ENCODE measurements around the gene BMP8B.
A peak's percentile ranks its signal among the peaks of the same experiment; 100 is the strongest.
"Not testable (repeated sequence)": the region's sequence is repeated elsewhere in the genome, so short reads cannot be mapped to it uniquely, and the experiment has no call there.

Gene BMP8B

DNA sequence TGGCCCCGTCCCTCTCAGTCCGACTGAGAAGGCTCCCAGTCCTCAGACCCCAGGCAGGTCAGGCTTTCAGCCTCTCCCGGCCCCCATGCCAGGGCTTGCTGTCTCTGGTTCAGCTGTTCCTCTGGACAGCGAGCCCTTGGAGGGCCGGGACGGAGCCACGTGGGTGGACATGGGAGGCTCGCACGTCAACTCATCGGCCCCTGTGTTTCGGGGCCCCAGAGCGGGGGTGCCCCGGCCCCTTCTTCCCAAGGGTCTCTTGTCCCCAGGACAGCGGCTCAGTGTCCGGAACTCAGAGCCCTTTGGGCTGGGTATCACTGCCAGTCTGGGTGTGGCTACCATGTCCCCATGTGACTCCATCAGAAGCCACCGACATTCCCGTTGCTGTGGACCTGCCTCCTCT, 10.8 kb downstream of the BMP8B start:
- DNase-seq (ENCODE audit: low spot score), result not testable (repeated sequence)

DNA sequence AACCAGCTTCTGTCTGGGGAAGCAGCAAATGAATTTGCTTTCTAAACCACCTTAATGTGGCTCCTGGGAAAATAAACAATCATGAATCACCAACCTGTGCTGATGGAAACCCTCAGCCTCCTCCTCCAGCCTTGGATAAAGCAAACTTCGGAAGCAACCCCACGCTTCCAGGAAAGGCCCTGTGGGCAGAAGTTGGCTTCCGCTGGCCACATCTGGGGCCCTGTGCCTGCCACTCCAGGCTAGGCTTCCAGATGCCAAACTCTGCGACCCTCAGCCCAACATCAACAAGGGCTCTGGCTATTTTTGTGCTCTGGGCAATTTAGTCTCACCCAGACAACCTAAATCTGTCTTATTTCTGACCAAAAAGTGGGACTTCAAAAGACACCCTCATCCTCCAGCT, 11.4 kb downstream of the BMP8B start:
- DNase-seq (ENCODE audit: low spot score), result no peak

DNA sequence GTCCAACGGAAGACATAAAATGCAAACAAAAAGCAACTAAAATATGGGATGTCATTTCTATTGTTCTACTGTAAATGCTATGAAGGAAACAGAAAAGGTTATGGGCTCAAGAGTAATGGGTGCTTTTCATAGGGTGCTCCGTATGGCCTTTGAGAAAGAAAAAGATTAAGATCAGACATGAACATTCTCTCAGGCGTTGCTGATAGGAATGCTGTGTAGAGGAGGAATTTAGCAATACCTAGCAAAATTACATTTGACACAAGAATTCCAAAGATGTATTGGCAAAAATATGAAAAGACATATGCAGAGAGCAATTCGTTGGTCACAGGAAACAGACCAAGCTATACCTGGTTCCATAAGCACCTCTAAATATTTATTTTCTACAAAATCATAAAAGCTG, 11.8 kb downstream of the BMP8B start:
- no peak for DNase-seq (ENCODE audit: low spot score)

DNA sequence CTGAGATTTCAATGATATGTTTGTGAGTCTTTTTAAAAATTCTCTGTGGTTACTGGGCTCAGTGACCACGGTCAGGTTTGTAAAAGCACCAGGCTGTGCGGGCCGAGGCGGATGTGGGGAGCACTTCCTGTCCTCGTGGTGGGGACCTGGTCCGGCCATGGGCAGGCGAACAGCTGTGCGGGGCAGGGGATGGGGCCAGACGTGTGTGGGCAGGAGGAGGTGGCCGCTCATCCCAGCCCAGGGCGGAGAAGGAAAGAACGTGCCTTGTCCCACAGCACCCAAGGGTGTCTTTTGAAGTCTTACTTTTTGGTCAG, 12.3 kb downstream of the BMP8B start:
- no peak for DNase-seq (ENCODE audit: low spot score)

DNA sequence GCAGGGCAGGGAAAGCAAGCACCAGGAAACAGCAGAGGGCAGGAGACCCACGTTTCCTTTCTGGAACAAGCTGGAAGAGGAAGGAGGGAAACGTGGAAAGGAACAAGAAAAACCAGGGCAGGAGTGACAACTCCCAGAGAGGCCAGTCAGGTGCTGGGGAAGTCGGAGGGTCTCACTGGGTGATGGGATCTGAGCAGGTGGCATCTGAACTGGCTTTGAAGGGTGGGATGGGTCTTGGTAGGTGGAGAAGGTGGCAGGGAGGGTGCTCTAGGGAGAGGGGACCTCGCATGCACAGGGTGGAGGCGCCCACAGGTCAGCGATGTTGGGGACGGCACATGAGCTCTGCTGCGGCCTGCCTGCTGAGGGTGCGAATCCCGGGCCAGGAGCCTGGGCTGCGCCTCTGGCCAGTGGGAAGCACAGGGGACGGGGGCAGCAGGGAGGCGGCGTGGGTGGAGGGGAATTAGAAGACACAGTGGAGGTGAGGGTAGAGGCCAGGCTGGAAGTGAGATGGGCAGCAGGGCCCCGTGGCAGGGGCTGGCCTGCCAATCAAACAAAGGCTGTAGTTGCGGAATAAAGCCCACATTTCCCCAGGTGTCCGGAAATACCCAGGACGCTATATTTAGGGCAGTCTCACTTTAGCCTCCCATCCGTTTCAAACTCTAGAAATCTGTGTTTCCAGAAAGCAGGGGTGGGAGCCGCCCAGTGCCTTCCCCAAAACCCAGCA, 12.8 kb downstream of the BMP8B start:
- DNase-seq (ENCODE audit: low spot score), result not testable (repeated sequence)

DNA sequence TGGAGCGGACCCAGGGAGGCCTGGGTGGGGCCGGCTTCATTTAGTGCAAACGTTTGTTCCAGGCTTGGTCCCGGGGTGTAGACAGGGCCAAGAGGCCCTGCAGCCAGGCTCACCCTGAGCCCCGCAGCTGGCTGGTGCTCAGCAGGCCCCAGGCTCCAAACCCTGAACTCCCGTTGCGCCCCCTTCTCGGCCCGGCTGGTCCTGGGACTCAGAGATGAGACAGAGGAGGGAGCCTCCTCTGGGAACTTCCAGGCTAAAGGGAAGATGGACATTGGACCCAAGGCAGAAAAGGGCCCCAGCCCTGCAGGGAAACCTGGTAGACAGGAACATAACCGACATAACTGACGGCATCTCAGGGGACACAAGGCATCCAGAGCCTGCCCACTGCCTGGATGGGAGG, 13.5 kb downstream of the BMP8B start:
- DNase-seq (ENCODE audit: low spot score), result not testable (repeated sequence)

DNA sequence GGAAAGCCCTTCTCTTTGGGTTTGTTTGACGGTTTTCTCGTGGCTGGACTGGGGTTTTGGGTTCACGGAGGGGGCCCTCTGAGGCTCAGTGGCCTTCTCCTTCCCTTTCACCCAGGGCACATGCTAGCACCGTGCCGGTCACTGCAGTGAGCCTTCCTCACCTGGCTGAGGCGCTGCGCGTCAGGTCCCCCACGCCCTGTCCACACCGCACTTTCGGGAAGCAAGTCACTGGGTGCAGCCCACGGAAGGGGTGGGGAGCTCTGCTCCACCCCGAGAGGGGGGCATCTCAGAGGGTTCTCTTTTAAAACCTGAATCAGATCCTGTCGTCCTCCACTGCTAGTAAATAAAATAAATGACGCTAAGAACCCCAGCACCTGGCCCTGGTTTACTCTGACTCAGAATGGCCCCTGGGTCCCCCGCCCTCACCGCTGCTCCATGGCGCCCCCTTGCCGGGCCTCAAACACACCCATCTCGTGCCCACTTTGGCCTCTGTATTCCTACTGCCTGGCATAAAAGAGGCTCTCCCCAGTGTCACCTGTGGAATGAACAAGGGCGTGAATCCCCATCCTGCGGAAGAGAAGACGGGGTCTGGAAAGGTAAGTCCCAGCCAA, 15.2 kb downstream of the BMP8B start:
- not testable (repeated sequence) for DNase-seq (ENCODE audit: low spot score)

DNA sequence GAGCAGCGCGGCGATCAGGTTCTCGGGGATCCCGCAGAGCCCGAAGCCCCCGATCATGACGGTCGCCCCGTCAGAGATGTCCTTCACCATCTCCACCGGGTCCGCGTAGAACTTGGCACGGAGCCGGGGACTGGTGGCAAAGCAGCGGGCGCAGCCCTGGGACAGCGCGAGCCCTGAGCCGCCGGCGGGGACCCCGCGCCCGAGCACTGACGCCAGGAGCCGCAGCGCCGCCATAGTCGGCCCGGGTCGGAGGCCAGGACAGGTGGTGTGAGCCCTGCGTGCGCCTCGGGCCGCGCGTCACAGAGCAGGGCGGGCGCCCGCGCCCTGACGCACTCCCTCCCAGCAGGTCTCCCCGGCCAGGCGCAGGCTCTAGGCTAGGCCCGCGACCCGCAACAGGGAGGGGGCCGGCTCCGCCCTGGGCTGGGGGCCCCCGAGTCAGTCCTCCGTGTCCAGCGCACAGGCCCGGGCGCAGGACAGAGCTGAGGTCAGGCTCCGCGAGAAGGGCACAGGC, 17.6 kb downstream of the BMP8B start, which contains the start of gene OXCT2:
TSS of gene OXCT2 (minus strand) at position 327 of the 511 bp plus-strand sequence. CDS start at position 234, 93 bp downstream.
- DNase-seq (ENCODE audit: low spot score), result not testable (repeated sequence)

DNA sequence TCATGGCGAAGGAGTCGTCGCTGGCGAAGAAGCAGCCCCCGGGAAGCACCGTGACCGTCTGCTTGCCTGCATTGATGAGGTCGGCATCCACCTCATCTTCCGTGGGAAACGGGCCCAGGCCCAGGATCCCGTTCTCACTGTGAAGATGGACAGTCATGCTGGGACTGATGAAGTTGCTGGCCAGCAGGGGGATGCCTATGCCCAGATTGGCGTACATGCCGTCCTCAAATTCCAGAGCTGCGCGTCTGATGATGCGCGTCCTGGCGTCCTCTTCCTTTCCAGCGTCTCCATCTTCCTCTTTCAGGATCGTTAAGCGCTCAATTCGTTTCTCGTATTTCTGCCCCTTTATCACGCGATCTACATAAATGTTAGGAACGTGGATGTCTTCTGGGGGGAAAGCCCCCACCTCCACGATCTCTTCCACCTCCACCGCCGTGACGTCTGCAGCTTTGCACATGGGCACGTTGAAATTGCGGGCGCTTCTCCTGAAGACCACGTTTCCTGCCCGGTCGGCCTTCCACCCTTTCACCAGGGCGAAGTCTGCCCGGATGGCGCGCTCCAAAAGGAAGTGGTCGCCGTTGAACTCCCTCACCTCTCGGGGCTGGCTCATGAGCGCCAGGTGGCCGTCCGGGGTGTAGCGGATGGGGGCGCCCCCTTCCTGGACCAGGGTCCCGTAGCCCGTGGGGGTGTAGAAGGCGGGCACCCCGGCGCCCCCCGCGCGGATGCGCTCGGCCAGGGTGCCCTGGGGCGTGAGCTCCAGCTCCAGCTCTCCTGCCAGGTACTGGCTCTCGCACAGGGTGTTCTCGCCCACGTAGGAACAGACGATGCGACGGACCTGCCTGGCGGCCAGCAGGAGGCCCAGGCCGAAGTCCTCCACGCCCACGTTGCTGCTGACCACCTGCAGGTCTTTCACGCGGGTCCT, 18.3 kb downstream of the BMP8B start:
- peak; percentile 36 for DNase-seq (ENCODE audit: low spot score)

DNA sequence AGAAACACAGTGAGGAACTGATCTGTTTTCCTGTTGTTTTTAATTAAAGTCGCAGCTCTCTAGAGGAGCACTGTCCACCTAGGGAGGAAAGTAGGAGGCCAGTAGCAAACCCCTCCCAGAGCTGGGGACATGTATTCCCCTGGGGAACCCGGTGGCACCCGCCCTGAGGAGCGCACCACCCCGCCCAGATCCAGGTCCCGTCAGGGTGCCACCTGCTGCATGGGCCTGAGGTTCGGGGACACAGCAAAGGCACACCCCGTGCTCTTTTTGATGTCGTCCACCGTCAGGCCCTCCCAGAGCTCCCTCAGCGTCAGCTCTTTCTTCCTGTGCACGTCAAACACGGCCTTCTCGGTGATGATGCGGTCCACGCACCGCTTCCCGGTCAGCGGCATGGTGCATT, 19.2 kb downstream of the BMP8B start:
- DNase-seq (ENCODE audit: low spot score), result not testable (repeated sequence)

DNA sequence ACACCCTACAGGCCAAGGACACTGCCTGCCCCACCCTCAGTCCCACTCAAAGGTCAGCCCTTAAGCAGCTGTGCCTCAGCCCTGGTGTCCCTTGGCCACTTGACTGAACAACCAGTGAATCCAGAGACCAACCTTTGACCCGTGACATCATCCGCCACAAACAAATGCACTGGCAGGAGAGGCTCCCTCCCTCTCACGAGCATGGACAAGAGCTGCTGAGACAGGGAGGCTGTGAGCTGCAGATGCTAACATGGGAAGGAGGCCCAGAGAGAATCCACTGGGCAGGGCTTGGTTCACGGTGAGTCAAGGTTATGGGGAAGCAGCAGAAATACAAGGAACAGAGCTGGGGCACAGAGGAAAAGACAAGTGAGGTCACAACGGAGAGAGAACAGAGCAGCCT, 22.2 kb downstream of the BMP8B start:
- not testable (repeated sequence) for DNase-seq (ENCODE audit: low spot score)

DNA sequence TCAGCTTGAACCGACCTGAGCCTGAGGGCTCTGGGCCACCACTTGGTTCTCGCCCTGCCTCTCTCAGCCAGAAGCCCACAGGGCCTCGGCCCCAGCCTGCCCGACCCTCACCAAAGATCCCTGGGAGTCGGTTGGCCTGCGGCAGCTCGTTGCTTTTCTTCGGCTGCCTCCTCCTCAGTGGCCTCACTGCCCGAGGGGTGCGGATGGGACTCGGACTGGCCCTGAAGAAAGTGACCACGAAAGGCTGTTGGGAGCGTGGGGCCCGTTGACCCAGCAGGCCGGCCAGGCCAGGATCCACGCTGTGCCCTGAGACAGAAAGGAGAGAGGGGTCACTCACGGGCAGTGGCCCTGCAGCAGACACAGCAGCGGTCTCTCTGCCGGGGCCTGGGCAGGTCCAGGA, 24.2 kb downstream of the BMP8B start:
- not testable (repeated sequence) for DNase-seq (ENCODE audit: low spot score)

DNA sequence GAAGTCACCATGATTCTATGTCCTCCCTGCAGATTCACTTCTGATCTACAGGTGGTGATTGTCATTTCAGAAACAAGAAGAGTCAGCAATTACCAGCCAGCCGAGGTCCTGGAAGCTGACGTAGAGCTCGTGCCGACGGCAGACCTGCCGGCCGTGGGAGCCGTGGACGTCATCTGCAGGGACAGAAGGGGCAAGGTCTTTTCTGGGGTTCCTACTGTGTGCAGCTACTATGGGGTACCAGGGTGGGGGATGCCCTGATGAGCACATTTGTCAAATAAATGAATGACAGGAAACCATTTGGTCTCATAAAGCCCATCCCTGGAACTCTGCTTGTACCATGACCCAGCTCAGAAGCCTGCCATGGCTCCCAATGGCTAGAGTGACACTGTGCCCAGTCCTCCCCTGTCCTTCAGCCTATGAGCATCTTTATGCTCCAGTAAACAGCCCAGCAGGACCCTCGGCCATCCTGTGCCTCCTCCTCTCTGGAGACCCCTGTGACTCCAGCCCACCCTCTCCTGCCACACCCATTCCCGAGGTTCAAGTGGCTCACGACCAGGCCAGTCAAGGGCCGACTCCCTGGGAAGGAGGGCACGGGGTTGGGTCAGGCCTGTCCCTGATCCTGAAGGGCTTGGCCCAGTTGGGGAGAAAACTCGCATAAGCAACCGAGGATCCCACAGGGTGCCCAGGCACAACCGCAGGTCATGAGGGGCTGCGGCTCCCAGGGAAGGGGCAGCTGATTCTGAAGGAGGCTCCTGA, 24.9 kb downstream of the BMP8B start:
- DNase-seq (ENCODE audit: low spot score), result not testable (repeated sequence)

DNA sequence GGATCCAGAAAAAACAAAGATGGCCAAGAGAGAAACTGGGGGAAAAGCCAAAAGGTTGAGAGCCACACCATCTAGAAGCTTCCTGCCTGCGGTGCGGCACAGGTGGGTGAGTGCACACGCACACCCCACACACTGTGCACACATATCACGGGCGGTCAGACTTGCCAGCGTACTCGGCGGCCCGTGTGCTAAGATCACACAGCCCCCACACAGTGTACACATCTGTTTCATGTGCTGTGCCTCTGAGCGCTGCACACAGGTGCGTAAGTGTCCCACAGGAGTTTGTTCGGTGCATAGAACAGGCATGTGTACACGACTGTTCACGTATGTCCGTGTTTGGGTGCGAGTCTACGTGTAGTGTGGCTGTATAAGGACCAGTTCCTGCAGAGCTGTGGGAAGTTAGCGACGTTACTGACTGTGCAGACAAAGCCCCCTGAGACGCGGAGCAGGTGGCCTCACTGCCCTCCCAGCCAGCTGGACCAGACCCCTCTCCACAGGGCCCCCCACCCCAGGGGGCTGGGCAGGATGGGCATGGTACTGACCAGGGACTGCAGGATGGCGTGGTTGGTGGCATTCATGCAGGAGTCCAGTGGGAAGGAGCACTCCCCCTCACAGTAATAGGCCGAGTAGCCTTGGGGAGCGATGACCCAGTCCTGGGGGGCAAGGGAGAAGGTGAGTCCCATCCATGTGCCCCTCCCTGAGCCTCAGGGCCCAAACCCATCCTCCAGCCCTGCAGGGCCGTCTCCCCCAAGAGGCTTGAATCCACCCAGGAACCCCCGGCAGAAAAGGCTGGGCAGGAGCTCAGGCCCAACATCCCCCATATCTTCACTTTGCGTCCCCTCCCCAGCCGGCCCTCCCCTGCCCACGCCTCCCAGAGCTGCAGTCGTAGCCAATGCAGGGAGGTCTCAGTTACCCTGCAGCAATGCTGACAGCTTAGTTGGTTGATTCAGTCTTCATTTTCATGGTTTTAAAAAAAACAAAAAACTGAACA, 25.8 kb downstream of the BMP8B start:
- no peak for DNase-seq (ENCODE audit: low spot score)

DNA sequence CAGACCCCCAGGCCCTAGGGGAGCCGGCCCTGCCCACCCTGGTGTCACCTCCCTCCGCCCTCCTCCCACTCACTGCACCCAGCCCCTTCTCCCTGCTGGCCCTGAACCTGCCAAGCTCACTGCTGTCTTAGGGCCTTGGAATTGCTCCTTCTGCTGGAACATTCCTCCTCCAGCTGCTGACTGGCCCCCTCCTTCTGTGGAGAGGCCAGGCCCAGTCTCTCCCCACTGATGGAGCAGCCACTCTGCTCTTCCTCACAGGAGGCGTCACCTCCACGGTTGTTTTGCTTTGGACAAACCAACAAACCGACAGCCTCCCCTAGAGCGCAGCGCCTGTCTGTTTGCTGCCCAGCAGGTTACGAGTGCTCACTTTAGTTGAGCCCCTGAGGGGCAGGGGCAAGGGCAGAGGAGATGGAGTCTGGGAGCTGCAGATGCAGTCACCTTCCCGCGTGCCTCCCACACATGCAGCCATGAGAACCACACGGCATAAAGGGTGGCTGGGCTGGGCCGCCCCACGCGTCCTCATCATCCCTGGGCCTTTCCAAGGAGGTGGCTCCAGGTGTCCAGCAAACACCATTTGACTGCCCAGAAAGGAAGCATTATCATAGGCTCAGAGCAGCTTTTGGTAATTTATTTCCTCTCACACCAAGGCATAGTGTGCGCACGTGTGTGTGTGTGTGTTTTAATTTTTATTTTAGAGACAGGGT, 27.0 kb downstream of the BMP8B start:
- DNase-seq (ENCODE audit: low spot score), result no peak

DNA sequence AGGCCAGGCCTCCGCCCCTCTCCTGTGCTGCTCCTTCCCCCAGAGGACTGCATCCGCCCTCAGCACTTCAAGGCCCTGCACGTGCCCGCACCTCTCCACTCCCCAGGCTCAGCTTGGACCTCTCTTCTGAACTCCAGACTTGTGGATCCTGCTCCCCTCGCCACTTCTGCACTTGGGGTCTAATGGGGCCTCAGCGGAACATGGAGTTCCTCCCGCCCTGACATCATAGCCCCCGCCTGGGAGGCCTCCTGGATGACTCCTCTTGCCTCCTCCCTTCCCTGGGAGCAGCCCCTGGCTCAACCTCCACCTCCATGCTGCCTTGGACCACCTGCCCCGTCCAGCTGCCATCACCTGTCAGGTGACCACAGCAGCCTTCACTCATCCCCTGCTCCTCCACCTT, 27.6 kb downstream of the BMP8B start:
- no peak for DNase-seq (ENCODE audit: low spot score)

DNA sequence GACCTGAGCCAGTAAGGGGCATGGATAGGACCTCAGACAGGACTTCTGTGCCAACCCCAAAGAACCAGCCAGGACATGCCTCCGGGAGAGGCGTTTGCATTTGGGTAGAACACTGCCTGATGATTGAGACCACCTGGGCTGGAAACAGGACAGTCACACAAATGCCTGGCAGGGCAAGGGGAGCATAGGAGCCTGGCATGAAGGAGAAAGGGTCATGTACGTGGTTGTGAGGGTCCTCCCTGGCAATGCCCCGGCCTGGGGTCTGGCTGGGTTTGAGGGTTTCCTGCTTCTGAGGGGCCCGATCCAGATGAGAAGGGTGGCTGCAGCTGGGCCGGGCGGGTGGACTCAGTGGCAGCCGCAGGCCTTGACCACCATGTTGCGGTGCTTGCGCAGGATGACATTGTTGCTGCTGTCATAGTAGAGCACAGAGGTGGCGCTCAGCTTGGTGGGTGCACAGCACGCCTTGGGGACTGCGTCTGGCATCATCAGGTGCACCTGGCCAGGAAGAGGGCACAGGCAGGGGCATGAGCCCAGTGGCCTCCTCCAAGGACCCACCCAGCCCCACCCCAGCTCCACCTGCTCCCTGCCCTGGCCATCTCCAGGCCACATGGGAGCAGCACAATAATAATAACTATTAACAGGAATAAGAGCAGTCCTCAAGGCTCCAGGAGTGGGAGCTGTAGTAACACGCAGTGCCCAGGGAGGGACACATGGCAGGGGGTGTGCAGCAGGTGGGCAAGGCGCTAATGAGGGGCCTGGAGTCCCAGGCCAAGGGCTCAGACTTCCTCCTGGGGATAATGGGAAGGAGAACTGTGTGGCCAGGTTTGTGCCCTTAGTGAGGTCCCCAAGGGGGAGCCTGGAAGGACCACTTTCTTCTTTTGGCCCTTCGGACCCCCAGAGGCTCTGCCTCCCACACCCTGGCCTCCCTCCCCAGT, 28.3 kb downstream of the BMP8B start:
- no peak for DNase-seq (ENCODE audit: low spot score)

DNA sequence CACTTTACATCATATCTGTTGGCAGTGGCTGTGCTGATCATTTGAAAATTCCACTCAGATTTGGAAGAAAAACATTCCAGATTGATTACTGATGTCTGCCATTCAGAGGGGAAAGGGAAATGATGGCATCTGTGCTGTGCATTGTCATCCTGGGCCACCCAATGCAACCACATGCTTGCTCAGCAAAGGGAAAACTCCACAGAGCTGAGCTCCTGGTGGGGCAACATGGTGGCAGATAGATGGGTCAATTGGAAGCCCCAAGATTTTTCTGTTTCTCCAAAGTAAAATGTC, 29.3 kb downstream of the BMP8B start:
- DNase-seq (ENCODE audit: low spot score), result no peak
